Measurements from ENCODE around the gene SYNDIG1.

DNA sequence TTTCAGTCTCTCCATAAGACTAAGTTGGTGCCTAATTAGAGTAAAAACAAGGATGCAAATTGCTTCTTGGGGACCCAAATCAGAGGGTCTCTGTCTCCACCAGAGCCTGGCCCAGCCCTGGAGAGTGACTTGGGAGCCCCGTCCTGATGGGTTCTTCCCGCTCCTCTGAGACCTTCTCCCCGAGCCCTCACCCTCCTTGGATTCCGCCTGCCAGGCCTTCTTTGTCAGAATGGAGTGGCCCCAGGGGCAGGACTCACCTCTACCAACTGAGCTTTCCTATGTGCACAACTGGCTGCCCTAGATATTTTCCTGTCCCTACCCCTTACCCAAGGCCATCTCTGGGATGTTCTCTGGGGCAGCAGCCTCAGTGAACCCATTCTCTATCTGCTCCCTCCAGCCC, 9.7 kb downstream of the SYNDIG1 start:
- TF ChIP-seq, protein P1, sequence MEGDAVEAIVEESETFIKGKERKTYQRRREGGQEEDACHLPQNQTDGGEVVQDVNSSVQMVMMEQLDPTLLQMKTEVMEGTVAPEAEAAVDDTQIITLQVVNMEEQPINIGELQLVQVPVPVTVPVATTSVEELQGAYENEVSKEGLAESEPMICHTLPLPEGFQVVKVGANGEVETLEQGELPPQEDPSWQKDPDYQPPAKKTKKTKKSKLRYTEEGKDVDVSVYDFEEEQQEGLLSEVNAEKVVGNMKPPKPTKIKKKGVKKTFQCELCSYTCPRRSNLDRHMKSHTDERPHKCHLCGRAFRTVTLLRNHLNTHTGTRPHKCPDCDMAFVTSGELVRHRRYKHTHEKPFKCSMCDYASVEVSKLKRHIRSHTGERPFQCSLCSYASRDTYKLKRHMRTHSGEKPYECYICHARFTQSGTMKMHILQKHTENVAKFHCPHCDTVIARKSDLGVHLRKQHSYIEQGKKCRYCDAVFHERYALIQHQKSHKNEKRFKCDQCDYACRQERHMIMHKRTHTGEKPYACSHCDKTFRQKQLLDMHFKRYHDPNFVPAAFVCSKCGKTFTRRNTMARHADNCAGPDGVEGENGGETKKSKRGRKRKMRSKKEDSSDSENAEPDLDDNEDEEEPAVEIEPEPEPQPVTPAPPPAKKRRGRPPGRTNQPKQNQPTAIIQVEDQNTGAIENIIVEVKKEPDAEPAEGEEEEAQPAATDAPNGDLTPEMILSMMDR (IDR thresholded peaks at IDR 0.05), result no peak
- TF ChIP-seq POLR2A (IDR thresholded peaks at IDR 0.05), result no peak

All from uterus (tissue), 2 donors.